NOMO-1 (cell line): ENCODE data around the gene ECPAS.
A peak's percentile ranks its signal among the peaks of the same experiment; 100 is the strongest.
"Not testable (repeated sequence)": the region's sequence is repeated elsewhere in the genome, so short reads cannot be mapped to it uniquely, and the experiment has no call there.

Experiments
- DNase-seq, 2 experiments: peaks; one replicate each; lab custom pipeline; 2025; ENCODE audit not compliant: unreplicated experiment in 2 of 2; lab: John Stamatoyannopoulos, UW

Gene ECPAS, protein sequence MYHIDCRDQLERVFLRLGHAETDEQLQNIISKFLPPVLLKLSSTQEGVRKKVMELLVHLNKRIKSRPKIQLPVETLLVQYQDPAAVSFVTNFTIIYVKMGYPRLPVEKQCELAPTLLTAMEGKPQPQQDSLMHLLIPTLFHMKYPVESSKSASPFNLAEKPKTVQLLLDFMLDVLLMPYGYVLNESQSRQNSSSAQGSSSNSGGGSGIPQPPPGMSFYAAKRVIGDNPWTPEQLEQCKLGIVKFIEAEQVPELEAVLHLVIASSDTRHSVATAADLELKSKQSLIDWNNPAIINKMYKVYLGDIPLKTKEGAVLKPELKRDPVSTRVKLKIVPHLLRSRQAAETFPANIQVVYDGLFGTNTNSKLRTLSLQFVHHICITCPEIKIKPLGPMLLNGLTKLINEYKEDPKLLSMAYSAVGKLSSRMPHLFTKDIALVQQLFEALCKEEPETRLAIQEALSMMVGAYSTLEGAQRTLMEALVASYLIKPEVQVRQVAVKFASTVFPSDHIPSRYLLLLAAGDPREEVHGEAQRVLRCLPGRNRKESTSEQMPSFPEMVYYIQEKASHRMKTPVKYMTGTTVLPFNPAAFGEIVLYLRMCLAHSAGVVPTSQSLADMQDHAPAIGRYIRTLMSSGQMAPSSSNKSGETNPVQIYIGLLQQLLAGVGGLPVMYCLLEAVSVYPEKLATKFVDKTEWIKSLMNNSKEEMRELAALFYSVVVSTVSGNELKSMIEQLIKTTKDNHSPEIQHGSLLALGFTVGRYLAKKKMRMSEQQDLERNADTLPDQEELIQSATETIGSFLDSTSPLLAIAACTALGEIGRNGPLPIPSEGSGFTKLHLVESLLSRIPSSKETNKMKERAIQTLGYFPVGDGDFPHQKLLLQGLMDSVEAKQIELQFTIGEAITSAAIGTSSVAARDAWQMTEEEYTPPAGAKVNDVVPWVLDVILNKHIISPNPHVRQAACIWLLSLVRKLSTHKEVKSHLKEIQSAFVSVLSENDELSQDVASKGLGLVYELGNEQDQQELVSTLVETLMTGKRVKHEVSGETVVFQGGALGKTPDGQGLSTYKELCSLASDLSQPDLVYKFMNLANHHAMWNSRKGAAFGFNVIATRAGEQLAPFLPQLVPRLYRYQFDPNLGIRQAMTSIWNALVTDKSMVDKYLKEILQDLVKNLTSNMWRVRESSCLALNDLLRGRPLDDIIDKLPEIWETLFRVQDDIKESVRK (N-terminal part only)

DNA sequence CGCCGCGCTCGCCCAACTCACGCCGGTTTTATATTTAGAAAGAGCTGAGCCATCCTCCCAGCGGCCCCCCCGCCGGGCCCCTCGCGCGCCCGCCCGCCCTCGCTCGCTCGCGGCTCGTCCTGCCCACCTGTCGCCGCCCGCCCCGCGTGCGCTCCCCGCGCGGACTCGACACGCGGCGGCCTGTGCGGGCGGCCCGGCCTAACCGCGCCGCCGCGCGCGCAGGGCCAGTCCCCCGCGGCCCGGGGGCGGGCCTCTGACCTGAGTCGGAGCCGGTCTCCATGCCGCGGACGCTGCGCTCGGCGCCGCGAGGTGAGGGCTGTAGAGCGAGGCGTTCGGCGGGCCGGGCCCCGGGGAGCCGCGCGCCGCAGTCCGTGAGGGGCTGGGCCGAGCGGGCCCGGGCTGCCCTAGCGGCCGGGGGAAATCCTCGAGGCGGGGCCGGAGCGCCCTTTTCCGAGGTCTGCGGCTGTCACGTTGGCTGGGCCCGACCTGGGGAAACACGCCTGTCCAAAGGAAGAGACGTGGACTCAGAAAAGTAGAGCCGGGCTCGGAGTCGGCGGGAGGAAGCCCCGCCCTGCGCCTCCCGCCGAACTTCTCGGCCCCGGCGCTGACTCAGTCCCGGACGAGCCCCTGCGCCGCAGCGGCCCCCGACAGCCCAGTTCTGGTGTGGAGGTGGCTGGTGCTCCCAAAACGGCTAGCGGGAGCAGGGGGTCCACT is at the start of gene ECPAS:
TSS of gene ECPAS (minus strand) at position 526 of the 714 bp plus-strand sequence. CDS start 11,465 bp downstream, outside the sequence.
- peak; percentile 67 to 73 for DNase-seq

DNA sequence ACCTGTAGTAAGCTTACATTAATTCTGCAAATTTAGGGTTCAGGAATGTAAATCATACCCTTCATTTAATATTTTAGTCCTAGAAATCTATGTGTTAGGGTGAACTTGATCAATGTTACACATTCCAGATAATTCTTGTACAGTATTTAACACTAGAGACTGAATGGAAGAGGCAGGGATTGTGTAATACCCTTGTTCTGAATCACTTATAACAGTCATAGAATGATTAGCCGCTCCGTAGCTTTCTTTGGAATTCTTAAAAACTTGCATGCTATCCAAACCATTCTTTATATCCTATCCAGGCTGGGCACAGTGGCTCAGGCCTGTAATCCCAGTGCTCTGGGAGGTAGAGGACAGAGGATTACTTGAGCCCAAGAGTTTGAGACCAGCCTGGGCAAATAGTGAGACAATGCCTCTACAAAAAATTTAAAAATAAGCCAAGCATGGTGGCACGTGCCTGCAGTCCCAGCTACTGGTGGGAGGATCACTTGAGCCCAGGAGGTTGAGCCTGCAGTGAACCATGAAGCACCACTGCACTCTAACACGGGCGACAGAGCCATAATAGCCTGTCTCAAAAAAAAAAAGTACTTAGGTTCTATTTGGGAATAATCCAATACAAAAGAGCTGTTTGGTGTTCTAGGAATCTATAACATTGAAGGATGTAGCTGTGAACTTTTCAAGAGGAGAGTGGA is 49.1 kb upstream of the ECPAS start:
- DNase-seq: no peak

DNA sequence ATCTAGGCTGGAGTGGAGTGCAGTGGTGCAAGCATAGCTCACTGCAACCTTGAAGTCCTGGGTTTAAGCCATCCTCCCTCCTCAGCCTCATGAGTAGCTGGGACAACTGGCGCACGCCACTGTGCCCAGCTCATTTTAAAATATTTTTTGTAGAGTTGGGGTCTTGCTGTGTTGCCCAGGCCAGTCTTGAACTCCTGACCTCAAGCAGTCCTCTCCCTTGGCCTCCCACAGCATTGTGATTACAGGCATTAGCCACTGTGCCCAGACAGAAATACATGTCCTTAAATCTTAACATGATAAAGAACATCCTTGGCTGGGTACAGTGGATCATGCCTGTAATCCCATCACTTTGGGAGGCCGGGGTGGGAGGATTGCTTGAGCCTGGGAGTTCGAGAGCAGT is 47.5 kb upstream of the ECPAS start:
- DNase-seq: no peak

DNA sequence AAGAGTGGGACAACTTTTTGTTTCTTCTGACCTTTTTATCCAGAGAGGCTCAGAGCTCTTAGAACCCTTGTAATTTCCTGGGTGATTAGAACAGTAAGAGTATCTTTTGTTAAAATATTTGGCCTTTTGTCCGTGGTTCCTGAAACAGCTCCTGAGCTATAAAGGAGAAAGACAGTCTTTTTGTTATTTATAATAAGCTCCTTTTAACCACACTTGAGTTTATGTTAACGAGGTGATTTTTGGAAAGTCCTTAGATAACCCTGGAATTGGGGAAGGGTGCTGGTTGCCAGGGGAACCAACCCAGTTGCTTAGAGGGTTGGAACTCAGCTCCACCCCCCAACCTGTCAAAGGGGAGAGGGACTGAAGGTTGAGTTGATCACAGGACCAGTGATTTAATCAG is 45.6 kb upstream of the ECPAS start:
- DNase-seq: no peak

DNA sequence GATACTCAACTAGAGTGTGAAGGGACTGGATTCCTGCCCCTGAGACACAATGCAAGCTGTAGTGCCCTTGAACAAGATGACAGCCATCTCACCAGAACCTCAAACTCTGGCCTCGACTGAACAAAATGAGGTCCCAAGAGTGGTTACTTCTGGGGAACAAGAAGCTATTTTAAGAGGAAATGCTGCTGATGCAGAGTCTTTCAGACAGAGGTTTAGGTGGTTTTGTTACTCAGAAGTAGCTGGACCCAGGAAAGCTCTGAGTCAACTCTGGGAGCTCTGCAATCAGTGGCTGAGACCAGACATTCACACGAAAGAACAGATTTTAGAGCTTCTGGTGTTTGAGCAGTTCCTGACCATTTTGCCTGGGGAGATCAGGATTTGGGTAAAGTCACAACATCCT is 43.2 kb upstream of the ECPAS start:
- no peak for DNase-seq

DNA sequence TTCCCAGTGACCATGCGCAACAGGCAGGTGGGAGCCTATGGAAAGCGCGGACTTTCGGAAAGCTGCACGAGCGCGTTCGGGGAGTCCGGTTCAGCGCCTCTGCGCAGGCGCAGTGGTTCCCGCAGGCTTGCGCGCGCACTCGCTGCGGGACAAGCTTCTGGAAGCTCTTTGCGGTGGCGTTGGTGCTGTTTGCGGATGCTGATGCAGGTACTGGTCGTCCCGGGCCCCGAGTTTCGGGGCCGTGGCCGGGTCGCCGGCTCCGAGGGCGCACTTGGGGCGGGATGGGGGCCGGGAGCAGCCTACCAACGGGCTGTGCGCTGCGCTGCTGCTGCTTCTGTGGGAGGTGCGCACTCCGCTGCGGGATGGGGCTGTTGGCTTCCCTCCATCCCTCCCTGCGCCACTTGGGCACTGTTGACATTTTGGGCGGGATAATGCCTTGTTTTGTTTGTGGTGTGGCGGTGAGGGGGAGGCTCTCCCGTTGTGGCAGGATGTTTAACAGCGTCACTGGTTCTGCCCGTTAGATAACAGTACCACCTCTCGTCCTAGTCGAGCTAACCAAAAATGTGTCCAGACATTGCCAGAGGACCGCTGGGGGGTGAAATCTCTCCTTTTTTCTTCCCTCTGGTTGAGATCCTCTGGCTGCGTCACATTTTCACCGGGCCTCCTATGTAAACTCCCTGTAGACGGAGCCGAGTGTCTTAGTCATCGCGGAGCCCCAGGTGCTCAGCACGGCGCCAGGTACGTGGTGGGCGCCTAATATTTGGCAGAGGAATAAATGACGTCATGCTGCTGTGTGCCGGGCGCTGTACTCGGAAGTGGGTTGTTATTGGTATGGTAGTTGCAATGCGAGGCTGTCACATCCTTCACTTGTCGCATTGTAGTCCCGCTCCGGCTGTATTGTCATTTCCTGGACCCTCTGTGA is 41.1 kb upstream of the ECPAS start, which contains the start of gene ZNF483:
TSS of gene ZNF483 (plus strand) at position 124 of the 922 bp plus-strand sequence. CDS start 2,217 bp downstream, outside the sequence.
- DNase-seq: no peak

DNA sequence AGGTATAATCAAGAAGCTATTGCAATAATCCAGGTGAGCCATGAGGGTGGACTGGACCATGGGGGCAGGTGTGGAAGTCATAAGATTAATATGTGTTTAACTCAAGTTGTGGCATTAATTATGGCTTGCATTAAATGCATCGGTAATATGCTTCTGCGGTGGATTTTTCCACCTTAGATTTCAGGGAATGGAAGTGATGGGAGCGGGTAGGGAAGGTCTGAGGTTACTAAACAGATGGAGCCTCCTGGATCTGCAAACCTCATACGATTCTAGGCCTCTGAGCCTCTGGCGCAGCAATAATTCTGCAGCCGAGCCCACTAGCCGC is 40.5 kb upstream of the ECPAS start:
- no peak for DNase-seq

DNA sequence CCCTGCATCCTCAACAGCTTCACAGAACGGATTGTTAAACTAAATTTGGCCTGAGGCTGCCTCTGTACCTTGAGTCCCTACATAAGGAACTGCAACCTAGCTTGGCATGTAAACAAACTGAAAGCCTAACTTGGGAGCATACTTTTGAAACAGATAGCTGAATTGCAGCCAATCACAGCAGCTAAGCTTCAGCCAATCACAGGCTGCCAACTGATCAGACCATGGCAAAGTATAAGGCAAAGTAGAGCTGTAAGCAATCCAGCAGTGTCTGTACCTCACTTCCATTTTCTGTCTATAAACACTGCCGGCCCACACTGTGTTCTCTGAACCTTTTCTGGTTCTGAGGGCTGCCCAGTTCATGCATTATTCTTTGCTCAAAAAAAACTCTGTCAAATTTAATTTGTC is 31.9 kb upstream of the ECPAS start:
- DNase-seq: no peak

DNA sequence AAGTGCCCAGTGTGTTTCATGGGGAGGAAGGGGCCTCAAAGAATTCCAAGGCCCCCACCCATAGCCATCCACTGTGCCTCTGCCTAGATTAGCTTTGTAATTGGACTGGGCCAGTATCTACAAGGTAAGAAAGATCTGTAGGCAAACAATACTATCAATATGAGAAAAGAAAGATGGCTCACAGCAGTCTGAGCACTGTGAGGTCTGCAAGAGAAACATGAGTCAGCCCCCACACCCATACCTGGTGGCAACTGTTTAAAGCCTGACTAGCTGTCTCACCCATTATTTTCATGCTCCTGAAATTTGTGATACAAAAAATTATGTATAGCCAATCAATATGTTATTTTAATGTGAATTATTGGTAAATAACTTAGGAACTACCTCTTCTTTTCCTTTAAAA is 30.8 kb upstream of the ECPAS start:
- no peak for DNase-seq

DNA sequence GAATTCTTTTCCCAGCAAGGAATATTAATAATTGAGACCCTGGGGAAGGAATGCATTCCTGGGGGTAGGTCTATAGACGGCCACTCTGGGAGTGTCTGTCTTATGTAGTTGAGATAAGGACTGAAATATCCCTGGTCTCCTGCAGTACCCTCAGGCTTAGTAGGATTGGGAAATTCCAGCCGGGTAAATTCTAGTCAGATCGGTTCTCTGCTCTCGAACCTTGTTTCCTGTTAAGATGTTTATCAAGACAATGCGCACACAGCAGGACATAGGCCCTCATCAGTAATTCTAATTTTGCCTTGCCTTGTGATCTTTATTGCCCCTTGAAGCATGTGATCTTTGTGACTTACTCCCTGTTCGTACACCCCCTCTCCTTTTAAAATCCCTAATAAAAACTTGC is 27.4 kb upstream of the ECPAS start:
- not testable (repeated sequence) for DNase-seq

DNA sequence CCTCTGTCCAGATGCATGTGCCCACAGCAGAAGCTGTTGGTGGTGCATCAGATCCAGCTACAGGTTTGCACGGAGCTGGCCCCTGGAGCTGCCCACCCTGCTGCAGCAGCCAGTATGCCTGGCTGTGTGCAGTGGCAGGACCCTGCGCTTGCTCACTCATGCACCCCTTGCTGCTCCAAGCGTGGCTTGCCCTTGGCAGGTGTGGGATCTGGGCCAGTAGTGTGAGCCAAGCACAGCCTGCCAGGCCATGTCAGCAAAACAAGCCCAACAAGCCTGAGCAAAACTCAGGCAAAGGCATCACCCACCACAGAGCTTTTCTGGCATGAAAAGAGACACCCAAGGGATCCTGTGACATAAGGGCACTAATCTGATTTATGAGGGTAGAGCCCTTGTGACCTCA is 18.3 kb upstream of the ECPAS start:
- DNase-seq: no peak

DNA sequence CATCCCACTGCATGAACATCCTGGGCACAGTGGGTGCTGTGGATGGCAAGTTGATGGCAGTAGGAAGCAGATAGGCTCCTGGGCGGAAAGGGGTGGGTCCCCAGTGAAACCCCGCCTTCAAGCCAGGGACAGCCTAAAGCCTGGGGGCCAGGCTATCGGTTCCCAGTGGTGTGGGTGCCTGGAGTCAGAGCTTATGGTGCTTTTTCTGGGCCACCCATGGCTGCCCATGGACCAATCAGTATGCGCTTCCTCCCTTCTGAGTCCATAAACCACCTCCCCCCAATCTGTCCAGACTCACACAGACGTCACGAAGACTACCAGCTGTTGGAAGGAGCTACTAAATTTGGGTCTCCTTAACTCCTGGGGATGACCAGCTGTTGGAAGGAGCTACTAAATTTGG is 17.5 kb upstream of the ECPAS start:
- DNase-seq: no peak

DNA sequence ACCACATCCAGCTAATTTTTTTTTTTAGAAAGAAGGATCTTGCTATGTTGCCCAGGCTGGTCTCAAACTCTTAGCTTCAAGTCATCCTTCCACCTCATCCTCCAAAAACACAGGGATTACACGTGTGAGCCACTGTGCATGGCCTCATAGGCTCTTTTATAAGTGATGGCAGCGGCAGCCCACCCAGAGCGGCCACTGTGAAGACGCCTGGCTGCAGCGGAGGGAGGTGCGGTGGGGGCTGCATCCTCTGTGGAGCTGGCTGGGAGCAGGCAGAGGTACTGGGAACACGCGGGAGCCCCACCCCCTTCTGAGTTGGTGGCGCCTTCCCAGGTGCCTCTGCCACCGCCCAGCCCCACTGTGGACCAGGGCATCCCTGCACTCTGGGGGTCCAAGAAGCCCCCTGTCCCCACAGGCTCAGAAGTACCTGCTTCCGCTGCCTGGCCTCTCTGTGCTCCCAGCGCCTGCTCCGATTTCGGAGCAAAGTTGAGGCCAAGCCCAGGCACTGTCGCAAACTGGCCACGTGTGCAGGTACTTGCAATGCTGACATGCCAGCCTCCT is 16.9 kb upstream of the ECPAS start:
- DNase-seq: no peak

DNA sequence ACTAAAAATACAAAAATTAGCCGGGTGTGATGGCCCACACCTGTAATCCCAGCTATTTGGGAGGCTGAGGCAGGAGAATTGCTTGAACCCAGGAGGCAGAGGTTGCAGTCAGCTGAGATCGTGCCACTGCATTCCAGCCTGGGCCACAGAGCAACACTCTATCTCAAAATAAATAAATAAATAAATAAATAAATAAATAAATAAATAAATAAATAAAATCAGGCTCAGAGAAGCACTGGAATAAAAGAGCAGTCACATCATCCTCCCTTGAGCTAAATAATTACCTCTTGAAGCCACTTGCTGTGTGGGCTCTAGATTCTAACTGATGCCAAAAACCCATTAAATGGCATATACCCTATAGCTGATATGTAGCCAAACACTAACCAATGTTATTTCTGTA is 13.0 kb upstream of the ECPAS start:
- DNase-seq: not testable (repeated sequence)

DNA sequence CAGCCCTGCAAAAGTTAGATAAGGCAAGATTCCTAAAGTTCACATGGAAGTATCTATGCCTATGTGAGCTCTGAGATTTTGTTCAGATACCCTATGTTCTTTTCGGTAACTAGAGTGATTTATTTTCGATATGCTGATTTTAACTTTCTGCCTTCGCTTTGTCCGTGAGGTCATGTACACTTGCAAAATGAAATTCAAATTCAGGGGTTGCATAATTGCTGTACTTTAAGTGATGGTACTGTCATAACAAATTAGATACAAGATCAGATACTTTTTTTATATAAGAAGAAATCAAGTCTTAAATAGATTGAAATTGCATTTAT is 350 bp upstream of the ECPAS start:
- peak; percentile 61 to 67 for DNase-seq

DNA sequence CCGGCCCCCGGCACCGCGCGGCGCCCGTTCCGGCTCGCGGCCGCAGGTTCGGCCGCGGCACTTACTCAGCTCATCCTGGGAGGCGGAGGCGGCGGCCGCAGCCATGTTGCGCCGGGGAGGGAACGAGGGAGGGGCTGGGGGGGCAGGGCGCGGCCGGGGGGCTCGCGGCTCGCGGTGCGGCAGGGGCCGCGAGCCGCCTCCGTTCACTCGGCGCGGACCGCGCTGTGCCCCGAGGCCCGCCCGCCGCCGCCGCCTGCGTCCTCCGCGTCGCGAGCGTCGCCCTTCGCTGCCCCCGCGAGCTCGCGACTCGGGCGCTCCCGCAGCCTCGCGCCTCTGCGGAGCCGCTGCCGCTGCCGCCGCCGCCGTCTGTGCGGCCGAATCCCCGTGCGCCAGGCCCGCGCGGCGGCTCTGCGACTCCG is 735 bp downstream of the ECPAS start:
- peak in 1 of 2 experiments; percentile 58 for DNase-seq

DNA sequence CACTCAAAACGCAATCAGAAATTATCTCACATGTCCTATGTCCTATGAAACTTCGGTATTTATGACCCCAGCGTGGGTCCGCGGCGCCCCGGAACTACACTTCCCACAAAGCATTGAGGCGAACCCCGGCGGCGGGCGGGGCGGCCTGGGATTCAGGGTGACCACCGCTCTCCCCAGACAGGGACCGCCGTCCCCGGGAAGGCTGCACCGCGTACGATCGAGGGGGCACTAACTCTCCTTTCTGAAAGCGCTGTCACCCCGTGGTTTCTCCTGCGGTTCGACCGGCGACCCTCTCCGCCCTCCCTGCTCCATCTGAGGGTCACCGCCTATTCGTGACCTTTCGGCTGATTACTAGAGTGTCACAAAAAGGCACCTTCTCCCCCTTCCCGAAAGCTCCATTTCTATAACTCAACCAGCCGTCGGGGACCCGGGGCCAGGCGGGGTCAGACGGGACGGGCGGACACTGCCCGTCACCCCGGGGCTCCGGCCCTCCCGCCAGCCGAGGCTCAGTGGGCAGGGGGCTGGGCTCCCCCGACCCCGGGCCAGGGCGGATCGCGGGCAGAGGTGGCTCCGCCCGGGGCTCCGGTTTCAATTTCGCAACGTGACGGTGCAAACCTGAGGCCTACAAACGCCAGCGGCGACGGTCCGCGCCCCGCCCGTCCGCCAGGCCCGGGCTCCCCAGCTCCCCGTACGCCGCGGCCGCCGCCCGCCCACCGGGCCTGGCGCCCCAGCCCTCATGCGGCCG is 1.3 kb downstream of the ECPAS start:
- peak; percentile 57 to 58 for DNase-seq
